HepG2 (cell line): ENCODE results near the gene HPDL. TPM values are rescaled to one million over a fixed set of nuclear protein-coding genes. Genes with fewer than 3 reads are reported as not detected.

Source experiments
- BHLHE40 ChIP-seq: IDR thresholded peaks from 2 replicates; pipeline ENCODE4 v1.6.1; 2011; ENCODE audit warnings: low read length, improper control_type of control experiment
- FOXA3 ChIP-seq: IDR thresholded peaks from 2 replicates; pipeline ENCODE4 v1.6.1; 2016; ENCODE audit warnings: missing genetic modification reagents, missing compliant biosample characterization
- HDAC6 ChIP-seq: fragments of 200-600 bp; sonication (generic); IDR thresholded peaks from 2 replicates; pipeline ENCODE4 v1.7.0; 2017; ENCODE audit warnings: mild to moderate bottlenecking, antibody characterized with exemption, low read length, low read depth
- RNF2 ChIP-seq: fragments of 450-650 bp; conservative IDR thresholded peaks from 2 replicates; pipeline ENCODE4 v1.6.1; 2016; ENCODE audit warnings: low read depth
- RXRB ChIP-seq: IDR thresholded peaks from 2 replicates; pipeline ENCODE4 v1.6.1; 2016; ENCODE audit warnings: borderline replicate concordance, missing genetic modification reagents, missing compliant biosample characterization
- STAT6 ChIP-seq: sonication (generic); formaldehyde crosslinking; IDR thresholded peaks from 2 replicates; pipeline ENCODE4 v1.4.0; 2020; ENCODE audit warnings: missing genetic modification reagents, mild to moderate bottlenecking, borderline replicate concordance
- ZFAT ChIP-seq: sonication (generic); formaldehyde crosslinking; conservative IDR thresholded peaks from 2 replicates; pipeline ENCODE4 v1.8.1; 2023; ENCODE audit warnings: missing genetic modification reagents, inconsistent platforms
- ZNF3 ChIP-seq: IDR thresholded peaks from 2 replicates; pipeline ENCODE4 v1.7.0; 2017; ENCODE audit warnings: inconsistent platforms
- ZSCAN9 ChIP-seq: IDR thresholded peaks from 2 replicates; pipeline ENCODE4 v1.6.1; 2016; ENCODE audit warnings: borderline replicate concordance
- polyA plus RNA-seq, 8 experiments: library from polyadenylated mRNA; depleted of rRNA in 3 of 8; stranded (reverse) in 7 of 8; unstranded in 1 of 8; fragments of >200 nt; fragmentation: Illumina TruSeq in 4 of 8; extraction: Trizol in 4 of 8; gene quantifications; 2 replicates each; pipeline versions ENCODE4 v1.2.1 to v1.2.3, GENCODE V29; 2011 to 2016; ENCODE audit warnings: low read depth in 4 of 8, missing spikeins in 1 of 8, mixed read lengths in 1 of 8; ENCODE audit not compliant: insufficient read depth in 1 of 8
- total RNA-seq, 5 experiments: library from RNA; depleted of rRNA; stranded (reverse); fragments of >200 nt; fragmentation: Illumina TruSeq; extraction: Trizol; gene quantifications; 2 replicates each; pipeline ENCODE4 v1.2.3, GENCODE V29; 2016; ENCODE audit warnings: low read depth in 1 of 5
- TF ChIP-seq, protein P1 (sequence below): IDR thresholded peaks from 2 replicates; pipeline ENCODE4 v1.6.1; 2018; ENCODE audit warnings: missing genetic modification reagents, mild to moderate bottlenecking, missing compliant biosample characterization
- TF ChIP-seq, protein P2 (sequence below): sonication (generic); formaldehyde crosslinking; IDR thresholded peaks from 2 replicates; pipeline ENCODE4 v1.9.0; 2021; ENCODE audit warnings: missing genetic modification reagents, mild to moderate bottlenecking, borderline replicate concordance
- TF ChIP-seq, protein P3 (sequence below), 2 experiments: fragments of 450-650 bp in 1 of 2; sonication (generic) in 1 of 2; formaldehyde crosslinking in 1 of 2; IDR thresholded peaks; 2 replicates each; pipeline versions ENCODE4 v1.6.1 to v1.8.0; 2016 to 2022; ENCODE audit warnings: antibody characterized with exemption in 1 of 2, mild to moderate bottlenecking in 1 of 2, missing genetic modification reagents in 1 of 2

HPDL gene
- total and polyA plus RNA-seq, 2 of the 13 experiments (the other 11 are each of a cell fraction or from before 2014, with no cell fraction given): not detected

DNA sequence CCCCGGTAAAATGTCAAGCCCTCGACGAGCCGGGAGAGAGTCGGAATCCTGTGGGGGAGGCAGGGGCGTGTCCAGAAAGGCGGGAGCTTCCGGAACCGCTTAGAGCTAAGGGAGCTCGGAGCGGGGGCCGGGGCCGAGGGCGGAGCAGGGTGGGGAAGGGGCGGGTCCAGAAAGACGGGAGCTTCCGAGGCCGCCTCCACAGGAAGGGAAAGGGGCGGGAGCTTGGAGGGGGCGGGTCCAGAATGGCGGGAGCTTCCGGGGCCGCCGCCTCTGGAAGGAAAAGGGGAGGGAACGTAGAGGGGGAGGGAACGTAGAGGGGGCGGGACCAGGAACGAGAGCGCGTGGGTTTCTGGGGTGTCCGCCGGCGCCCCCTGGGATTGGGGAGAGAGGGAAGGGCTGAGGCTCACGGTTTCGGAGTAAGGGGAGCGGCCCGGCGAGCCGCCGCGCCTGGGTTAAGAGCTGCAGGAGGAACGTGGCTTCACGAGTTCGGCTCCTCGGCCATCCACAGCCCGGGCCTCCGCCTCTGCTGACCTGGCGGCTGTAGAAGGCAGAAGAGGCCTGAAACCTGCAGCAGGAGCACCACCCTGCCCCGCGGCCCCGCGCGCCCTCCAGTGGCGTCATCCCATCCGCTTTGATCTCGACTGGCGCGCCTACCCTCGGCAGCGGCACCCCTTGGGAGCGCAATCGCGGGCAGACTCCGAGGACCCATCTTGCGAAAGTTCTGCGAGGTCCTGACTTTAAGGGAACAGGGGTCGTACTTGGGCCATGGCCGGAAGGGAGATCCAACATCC, 23.0 kb upstream of the HPDL start (continued):
- TF ChIP-seq HDAC6: no peak
- TF ChIP-seq ZNF3: no peak
- no peak for TF ChIP-seq BHLHE40
- TF ChIP-seq, protein P1, sequence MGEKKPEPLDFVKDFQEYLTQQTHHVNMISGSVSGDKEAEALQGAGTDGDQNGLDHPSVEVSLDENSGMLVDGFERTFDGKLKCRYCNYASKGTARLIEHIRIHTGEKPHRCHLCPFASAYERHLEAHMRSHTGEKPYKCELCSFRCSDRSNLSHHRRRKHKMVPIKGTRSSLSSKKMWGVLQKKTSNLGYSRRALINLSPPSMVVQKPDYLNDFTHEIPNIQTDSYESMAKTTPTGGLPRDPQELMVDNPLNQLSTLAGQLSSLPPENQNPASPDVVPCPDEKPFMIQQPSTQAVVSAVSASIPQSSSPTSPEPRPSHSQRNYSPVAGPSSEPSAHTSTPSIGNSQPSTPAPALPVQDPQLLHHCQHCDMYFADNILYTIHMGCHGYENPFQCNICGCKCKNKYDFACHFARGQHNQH (CRISPR knock-in tag): peak; percentile 69; the same call in 1 of the 2 replicates
- TF ChIP-seq, protein P2, sequence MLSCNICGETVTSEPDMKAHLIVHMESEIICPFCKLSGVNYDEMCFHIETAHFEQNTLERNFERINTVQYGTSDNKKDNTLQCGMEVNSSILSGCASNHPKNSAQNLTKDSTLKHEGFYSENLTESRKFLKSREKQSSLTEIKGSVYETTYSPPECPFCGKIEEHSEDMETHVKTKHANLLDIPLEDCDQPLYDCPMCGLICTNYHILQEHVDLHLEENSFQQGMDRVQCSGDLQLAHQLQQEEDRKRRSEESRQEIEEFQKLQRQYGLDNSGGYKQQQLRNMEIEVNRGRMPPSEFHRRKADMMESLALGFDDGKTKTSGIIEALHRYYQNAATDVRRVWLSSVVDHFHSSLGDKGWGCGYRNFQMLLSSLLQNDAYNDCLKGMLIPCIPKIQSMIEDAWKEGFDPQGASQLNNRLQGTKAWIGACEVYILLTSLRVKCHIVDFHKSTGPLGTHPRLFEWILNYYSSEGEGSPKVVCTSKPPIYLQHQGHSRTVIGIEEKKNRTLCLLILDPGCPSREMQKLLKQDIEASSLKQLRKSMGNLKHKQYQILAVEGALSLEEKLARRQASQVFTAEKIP (CRISPR knock-in tag): no peak
- peak; percentile 70 for TF ChIP-seq FOXA3 (CRISPR knock-in tag)
- TF ChIP-seq, protein P3, sequence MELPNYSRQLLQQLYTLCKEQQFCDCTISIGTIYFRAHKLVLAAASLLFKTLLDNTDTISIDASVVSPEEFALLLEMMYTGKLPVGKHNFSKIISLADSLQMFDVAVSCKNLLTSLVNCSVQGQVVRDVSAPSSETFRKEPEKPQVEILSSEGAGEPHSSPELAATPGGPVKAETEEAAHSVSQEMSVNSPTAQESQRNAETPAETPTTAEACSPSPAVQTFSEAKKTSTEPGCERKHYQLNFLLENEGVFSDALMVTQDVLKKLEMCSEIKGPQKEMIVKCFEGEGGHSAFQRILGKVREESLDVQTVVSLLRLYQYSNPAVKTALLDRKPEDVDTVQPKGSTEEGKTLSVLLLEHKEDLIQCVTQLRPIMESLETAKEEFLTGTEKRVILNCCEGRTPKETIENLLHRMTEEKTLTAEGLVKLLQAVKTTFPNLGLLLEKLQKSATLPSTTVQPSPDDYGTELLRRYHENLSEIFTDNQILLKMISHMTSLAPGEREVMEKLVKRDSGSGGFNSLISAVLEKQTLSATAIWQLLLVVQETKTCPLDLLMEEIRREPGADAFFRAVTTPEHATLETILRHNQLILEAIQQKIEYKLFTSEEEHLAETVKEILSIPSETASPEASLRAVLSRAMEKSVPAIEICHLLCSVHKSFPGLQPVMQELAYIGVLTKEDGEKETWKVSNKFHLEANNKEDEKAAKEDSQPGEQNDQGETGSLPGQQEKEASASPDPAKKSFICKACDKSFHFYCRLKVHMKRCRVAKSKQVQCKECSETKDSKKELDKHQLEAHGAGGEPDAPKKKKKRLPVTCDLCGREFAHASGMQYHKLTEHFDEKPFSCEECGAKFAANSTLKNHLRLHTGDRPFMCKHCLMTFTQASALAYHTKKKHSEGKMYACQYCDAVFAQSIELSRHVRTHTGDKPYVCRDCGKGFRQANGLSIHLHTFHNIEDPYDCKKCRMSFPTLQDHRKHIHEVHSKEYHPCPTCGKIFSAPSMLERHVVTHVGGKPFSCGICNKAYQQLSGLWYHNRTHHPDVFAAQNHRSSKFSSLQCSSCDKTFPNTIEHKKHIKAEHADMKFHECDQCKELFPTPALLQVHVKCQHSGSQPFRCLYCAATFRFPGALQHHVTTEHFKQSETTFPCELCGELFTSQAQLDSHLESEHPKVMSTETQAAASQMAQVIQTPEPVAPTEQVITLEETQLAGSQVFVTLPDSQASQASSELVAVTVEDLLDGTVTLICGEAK (IDR thresholded peaks at IDR 0.05): no peak
- TF ChIP-seq, protein P3 (CRISPR knock-in tag; IDR thresholded peaks at IDR 0.05): peak; percentile 73
- TF ChIP-seq ZFAT (CRISPR knock-in tag): no peak
- TF ChIP-seq RXRB (CRISPR knock-in tag): peak; percentile 74
- TF ChIP-seq RNF2: no peak
- TF ChIP-seq STAT6 (CRISPR knock-in tag): peak; percentile 34
- peak; percentile 31; the same call in 1 of the 2 replicates for TF ChIP-seq ZSCAN9 (CRISPR knock-in tag)
